HT-29 (cell line): ENCODE measurements around the gene MVP. TPM values are rescaled to one million over a fixed set of nuclear protein-coding genes. Genes with fewer than 3 reads are reported as not detected.

ENCODE experiments used
- DNase-seq: peaks from one replicate; pipeline ENCODE4 v3.0.0-alpha.2; 2015; ENCODE audit warnings: low spot score
- total RNA-seq: library from RNA; depleted of rRNA; stranded (reverse); fragments of >200 nt; shearing (Covaris generic); gene quantifications from 2 replicates; pipeline ENCODE4 v1.2.3, GENCODE V29; 2014

The MVP gene
- total RNA-seq, 1 experiment from 2014 or later = 185 TPM

GRCh38 chr16:29841631-29842030, 21.4 kb downstream of the MVP start:
- no peak for DNase-seq

GRCh38 chr16:29842732-29843346, 22.6 kb downstream of the MVP start:
- no peak for DNase-seq

DNA sequence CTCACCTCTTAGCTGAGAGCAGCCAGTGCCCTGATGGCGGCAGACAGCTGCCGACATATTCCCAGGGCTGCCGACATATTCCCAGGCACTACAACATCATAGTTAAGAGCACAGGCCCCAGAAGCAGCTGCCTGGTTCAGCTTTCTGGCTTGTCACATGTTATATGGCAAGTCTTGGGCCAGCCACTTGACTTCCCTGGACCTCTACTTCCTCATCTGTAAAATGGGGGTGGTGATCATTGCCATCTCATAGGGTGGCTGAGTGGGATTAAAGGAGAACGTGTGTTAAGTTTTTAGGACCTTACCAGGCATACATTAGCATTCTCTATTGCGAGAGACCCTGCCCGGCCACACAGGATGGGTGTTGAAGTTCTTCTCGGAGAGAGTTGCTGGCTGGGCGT, 23.7 kb downstream of the MVP start:
- DNase-seq = no peak

- DNase-seq = no peak
Observed at GRCh38 chr16:29844575-29845331, 24.5 kb downstream of the MVP start.

DNA sequence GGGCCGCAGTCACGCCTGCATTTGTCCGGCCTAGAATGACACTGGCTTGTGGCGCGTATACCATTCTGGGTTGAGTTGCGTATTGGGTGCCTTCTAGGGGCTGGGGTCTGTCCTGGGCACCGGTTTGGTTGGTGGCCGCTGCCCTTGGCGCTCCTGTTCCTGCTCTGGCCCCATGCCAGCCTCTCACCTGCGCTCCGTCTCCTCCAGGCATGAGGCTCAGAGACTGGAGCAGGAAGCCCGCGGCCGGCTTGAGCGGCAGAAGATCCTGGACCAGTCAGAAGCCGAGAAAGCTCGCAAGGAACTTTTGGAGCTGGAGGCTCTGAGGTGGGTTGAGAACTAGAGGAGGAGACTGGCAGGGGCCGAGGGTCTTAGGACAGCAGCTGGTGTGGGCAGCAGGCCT, 25.4 kb downstream of the MVP start:
- no peak for DNase-seq

DNA sequence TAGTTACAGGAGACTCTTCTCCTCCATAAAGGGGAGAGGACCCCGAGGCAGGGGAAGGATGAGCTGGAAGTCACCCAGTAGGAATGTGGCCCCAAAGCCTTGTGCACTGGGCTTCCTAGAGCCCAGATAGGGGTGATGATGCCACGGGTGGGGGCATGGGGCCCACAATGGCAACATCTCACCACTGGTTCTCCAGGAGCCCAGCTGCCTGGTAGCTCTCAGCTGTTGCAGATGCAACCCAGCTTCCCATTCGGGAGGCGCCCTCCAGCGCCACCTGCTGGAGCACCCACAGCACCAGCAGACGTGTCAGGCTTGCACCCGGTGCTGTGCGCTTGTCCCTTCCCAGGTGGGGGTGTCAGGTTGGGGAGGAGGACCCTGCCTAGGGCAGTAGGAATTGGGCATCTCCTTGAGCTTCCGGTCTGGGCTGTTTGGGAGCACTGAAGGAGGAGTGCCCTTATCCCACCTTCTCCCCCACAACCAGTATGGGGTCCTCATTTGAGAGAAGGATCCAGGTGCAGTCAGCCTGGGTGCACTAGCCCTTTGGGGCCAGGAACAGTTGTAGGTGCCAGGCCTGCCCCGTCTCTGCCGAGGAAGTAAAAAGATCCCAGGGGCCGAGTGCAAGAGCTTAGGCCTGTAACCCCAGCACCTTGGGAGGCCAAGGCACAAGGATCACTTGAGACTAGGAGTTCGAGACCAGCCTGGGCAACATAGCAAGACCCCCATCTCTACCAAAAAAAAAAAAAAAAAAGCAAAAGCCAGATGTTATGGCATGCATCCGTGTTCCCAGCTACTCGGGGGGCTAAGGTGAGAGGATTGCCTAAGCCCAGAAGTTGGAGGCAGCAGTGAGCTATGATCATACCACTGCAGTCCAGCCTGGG, 28.4 kb downstream of the MVP start:
- DNase-seq = peak; percentile 87

- no peak for DNase-seq
Observed at GRCh38 chr16:29849505-29849904, 29.2 kb downstream of the MVP start.

- DNase-seq = no peak
Observed at GRCh38 chr16:29850998-29851397, 30.7 kb downstream of the MVP start.

DNA sequence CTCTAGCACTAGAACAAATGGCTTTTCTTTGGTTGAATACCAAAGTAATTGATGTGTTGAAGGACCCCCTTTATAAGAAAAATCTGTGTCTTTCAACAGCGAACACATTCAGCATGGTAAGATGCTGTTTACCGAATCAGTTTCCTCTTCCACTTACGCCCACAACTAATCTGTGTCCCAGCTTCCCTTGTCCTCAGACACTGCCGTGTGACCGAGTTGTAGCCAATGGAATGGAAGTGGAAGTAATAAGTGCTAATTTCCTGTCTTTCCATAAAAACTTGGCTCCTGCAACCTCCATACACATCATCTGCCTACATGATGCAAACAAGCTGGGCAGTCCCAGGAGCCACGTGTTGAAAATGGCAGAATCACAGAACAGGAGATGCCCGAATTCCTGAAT, 32.4 kb downstream of the MVP start:
- DNase-seq = no peak

- DNase-seq = no peak
Observed at GRCh38 chr16:29854520-29855100, 34.3 kb downstream of the MVP start.

- DNase-seq = no peak
Observed at GRCh38 chr16:29857133-29857760, 37.0 kb downstream of the MVP start.

- DNase-seq = no peak
Observed at GRCh38 chr16:29858149-29858849, 38.0 kb downstream of the MVP start.

- DNase-seq = no peak
Observed at GRCh38 chr16:29858974-29859373, 38.7 kb downstream of the MVP start.

- no peak for DNase-seq
Observed at GRCh38 chr16:29860218-29860617, 40.0 kb downstream of the MVP start.

- DNase-seq = peak; percentile 49
Observed at GRCh38 chr16:29862383-29862883, 42.2 kb downstream of the MVP start.

DNA sequence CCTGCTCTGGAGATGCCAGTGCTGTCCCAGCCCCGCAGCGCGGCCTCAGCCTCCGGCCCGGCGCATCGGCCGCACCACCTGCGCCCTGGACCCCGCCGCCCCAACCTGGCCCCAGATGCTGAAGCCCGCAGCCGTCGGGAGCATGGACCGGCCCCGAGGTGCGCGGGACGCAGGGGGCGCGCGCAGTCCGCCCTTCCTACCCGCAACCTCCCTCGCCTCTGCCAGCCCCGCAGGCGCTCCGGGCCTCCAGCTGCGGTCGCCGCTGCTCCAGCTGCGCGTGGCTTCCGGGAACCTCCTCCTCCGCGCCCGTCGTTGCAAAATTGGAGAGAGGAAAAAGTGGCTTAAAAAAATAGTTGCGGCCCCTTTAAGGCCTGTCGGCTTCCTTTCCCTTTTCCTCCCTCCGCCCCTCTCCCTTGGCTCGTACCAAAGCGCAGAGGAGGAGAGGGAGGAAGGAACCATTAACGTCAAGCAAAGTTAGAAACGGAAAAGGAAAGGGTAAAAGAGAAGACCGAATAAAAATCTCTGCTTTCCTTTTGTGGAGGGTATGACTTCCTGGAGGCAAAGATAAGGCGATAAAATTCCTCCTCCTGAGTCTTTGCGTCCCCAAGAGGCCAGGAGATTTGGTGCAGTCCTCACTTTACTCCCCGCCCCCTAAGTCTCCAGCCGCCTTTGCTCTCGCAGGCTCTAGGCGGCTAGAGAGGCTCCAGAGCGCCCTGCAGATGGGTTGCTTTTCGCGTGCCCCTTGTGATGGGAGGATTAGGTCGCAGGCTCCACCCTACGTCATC, 42.8 kb downstream of the MVP start, which contains the start of gene CDIPT:
Gene CDIPT, minus strand, starts transcription at position 343 of the 785 bp plus-strand sequence. CDS start 369 bp downstream, outside the sequence.
- DNase-seq = peak; percentile 98

DNA sequence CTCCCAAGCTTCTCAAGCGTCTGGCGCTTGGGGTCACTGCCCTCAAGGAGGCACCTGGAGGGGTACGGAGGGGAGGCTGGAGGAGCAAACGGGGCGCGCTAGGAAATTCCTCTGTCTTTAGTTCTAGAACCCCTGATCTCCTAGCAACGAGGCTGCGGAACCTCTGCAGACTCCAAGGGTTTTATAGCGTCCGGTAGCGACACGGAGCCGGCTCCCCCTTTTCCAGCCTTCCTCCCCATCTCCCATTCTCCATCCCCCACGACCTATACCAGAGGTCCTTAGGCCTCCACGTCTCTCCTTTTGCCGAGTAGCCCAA, 43.4 kb downstream of the MVP start:
- DNase-seq = no peak

- DNase-seq = no peak
Observed at GRCh38 chr16:29864205-29864604, 43.9 kb downstream of the MVP start.

- DNase-seq = no peak
Observed at GRCh38 chr16:29868396-29869009, 48.2 kb downstream of the MVP start.
